IMR-90 (cell line): ENCODE measurements around the gene S100A16. TPM values are rescaled to one million over a fixed set of nuclear protein-coding genes. Genes with fewer than 3 reads are reported as not detected.

Experiments
- ATAC-seq: fragments of 200-7000 bp; cut with Tn5 transposase; 2 replicates; pipeline ENCODE4 v1.9.1; 2020; ENCODE audit warnings: low read depth, mild to moderate bottlenecking, moderate library complexity
- BruUV-seq: library from RNA; stranded (reverse); fragments of 400-500 nt; replicated peaks from 2 replicates; lab custom pipeline; 2021; lab: Mats Ljungman, UMichigan
- CTCF ChIA-PET: fragments of 300-600 bp; formaldehyde crosslinking; extraction: SDS; loops from one replicate; lab custom pipeline; 2021; ENCODE audit warnings: antibody characterized with exemption; lab: Yijun Ruan, JAX
- POLR2A ChIA-PET: fragments of 300-600 bp; sonication (Branson Sonifier 250); formaldehyde crosslinking; loops from one replicate; lab custom pipeline; 2022; ENCODE audit warnings: antibody characterized with exemption; ENCODE audit not compliant: unreplicated experiment; lab: Charles Lee
- DNase-seq: peaks from one replicate; pipeline ENCODE4 v3.0.0; 2013
- H2AFZ ChIP-seq: replicated peaks from 2 replicates; pipeline ENCODE3; 2013; ENCODE audit warnings: low read length, mild to moderate bottlenecking; ENCODE audit not compliant: poor library complexity
- H2AK5ac ChIP-seq: 2 replicates; pipeline ENCODE4 v1.6.1; 2013; ENCODE audit warnings: low read depth, low read length, inconsistent platforms
- H2AK9ac ChIP-seq: replicated peaks from 2 replicates; pipeline ENCODE3; 2013; ENCODE audit warnings: mild to moderate bottlenecking, low read depth, low read length, moderate library complexity; ENCODE audit not compliant: poor library complexity
- H2BK120ac ChIP-seq: 2 replicates; pipeline ENCODE4 v1.6.1; 2013; ENCODE audit warnings: low read depth, low read length, inconsistent platforms
- H2BK15ac ChIP-seq: 3 replicates; pipeline ENCODE4 v1.6.1; 2013; ENCODE audit warnings: low read depth, low read length, inconsistent platforms
- H2BK20ac ChIP-seq: 2 replicates; pipeline ENCODE4 v1.6.1; 2013; ENCODE audit warnings: low read depth, mild to moderate bottlenecking, inconsistent platforms, low read length, moderate library complexity
- H2BK5ac ChIP-seq: 2 replicates; pipeline ENCODE4 v1.6.1; 2013; ENCODE audit warnings: mild to moderate bottlenecking, low read depth, low read length, inconsistent platforms; ENCODE audit not compliant: poor library complexity, severe bottlenecking
- H3K14ac ChIP-seq: replicated peaks from 2 replicates; pipeline ENCODE4 v1.6.1; 2013; ENCODE audit warnings: low read depth, low read length, inconsistent platforms
- H3K18ac ChIP-seq: 2 replicates; pipeline ENCODE4 v1.6.1; 2013; ENCODE audit warnings: low read depth, low read length, control low read depth
- H3K23ac ChIP-seq: 2 replicates; pipeline ENCODE4 v1.6.1; 2013; ENCODE audit warnings: low read depth, low read length, inconsistent platforms
- H3K27ac ChIP-seq: 2 replicates; pipeline ENCODE4 v1.5.1; 2013; ENCODE audit warnings: mild to moderate bottlenecking, control low read depth, low read length; ENCODE audit not compliant: insufficient read depth
- H3K27me3 ChIP-seq: 2 replicates; pipeline ENCODE4 v1.6.1; 2013; ENCODE audit warnings: low read length; ENCODE audit not compliant: control insufficient read depth, insufficient read depth
- H3K36me3 ChIP-seq: 2 replicates; pipeline ENCODE4 v1.6.1; 2013; ENCODE audit warnings: low read length, mixed read lengths; ENCODE audit not compliant: control insufficient read depth, insufficient read depth
- H3K4ac ChIP-seq: 2 replicates; pipeline ENCODE4 v1.6.1; 2013; ENCODE audit warnings: low read depth, low read length, inconsistent platforms
- H3K4me1 ChIP-seq: 2 replicates; pipeline ENCODE4 v1.6.1; 2013; ENCODE audit warnings: low read length, mixed read lengths; ENCODE audit not compliant: control insufficient read depth, insufficient read depth
- H3K4me2 ChIP-seq: 2 replicates; pipeline ENCODE4 v1.6.1; 2013; ENCODE audit warnings: low read depth, mild to moderate bottlenecking, control low read depth, low read length, moderate library complexity
- H3K4me3 ChIP-seq: 2 replicates; pipeline ENCODE4 v1.5.1; 2013; ENCODE audit warnings: low read depth, mild to moderate bottlenecking, control low read depth, low read length, moderate library complexity; ENCODE audit not compliant: insufficient read depth
- H3K56ac ChIP-seq: 2 replicates; pipeline ENCODE4 v1.6.1; 2013; ENCODE audit warnings: low read length, inconsistent platforms; ENCODE audit not compliant: insufficient read depth; ENCODE audit errors: extremely low read depth
- H3K79me1 ChIP-seq, 2 experiments: 2 replicates each; pipeline ENCODE4 v1.6.1; 2013; ENCODE audit warnings: low read length in 2 of 2, inconsistent platforms in 1 of 2, low read depth in 1 of 2
- H3K9ac ChIP-seq: 2 replicates; pipeline ENCODE4 v1.6.1; 2013; ENCODE audit warnings: low read depth, low read length, control low read depth
- H3K9me1 ChIP-seq: 2 replicates; pipeline ENCODE4 v1.6.1; 2013; ENCODE audit warnings: low read length, inconsistent platforms; ENCODE audit not compliant: insufficient read depth
- H3K9me3 ChIP-seq: 2 replicates; pipeline ENCODE4 v1.6.1; 2013; ENCODE audit warnings: low read length; ENCODE audit not compliant: control insufficient read depth, insufficient read depth
- H4K20me1 ChIP-seq: 2 replicates; pipeline ENCODE4 v1.6.1; 2013; ENCODE audit warnings: low read length, inconsistent platforms; ENCODE audit not compliant: insufficient read depth
- H4K5ac ChIP-seq: 2 replicates; pipeline ENCODE4 v1.6.1; 2013; ENCODE audit warnings: mild to moderate bottlenecking, low read depth, low read length, control low read depth
- H4K8ac ChIP-seq, 2 experiments: 2 replicates each; pipeline ENCODE4 v1.6.1; 2013; ENCODE audit warnings: low read depth in 2 of 2, low read length in 2 of 2, control low read depth in 1 of 2, inconsistent platforms in 1 of 2
- H4K91ac ChIP-seq: 2 replicates; pipeline ENCODE4 v1.6.1; 2013; ENCODE audit warnings: low read depth, low read length, inconsistent platforms; ENCODE audit not compliant: insufficient read depth
- CEBPB ChIP-seq: IDR thresholded peaks from 2 replicates; pipeline ENCODE4 v1.6.1; 2012; ENCODE audit warnings: low read depth, low read length, improper control_type of control experiment
- CHD1 ChIP-seq: IDR thresholded peaks from 2 replicates; pipeline ENCODE4 v1.6.1; 2012; ENCODE audit warnings: low read depth, low read length, improper control_type of control experiment
- CTCF ChIP-seq: conservative IDR thresholded peaks from 2 replicates; pipeline ENCODE4 v1.5.1; 2012; ENCODE audit warnings: mild to moderate bottlenecking, low read depth, low read length, improper control_type of control experiment
- ELK1 ChIP-seq: fragments of 150-350 bp; IDR thresholded peaks from 2 replicates; pipeline ENCODE4 v1.6.1; 2016; ENCODE audit warnings: low read depth, mild to moderate bottlenecking, low read length, moderate library complexity, borderline replicate concordance
- MAFK ChIP-seq: IDR thresholded peaks from 2 replicates; pipeline ENCODE4 v1.6.1; 2012; ENCODE audit warnings: low read depth, low read length, improper control_type of control experiment
- MXI1 ChIP-seq: IDR thresholded peaks from 2 replicates; pipeline ENCODE4 v1.6.1; 2012; ENCODE audit warnings: low read depth, mild to moderate bottlenecking, low read length, moderate library complexity, borderline replicate concordance
- NFE2L2 ChIP-seq: fragments of 150-350 bp; IDR thresholded peaks from 2 replicates; pipeline ENCODE4 v1.6.1; 2016; ENCODE audit warnings: low read depth, mild to moderate bottlenecking, low read length
- POLR2A ChIP-seq: IDR thresholded peaks from 2 replicates; pipeline ENCODE4 v1.6.1; 2012; ENCODE audit warnings: mild to moderate bottlenecking, low read depth, low read length
- RAD21 ChIP-seq: IDR thresholded peaks from 2 replicates; pipeline ENCODE4 v1.6.1; 2012; ENCODE audit warnings: low read length, improper control_type of control experiment
- RFX5 ChIP-seq: IDR thresholded peaks from 2 replicates; pipeline ENCODE4 v1.8.0; 2012; ENCODE audit warnings: low read depth, mild to moderate bottlenecking, low read length, moderate library complexity
- SMC3 ChIP-seq: fragments of 150-350 bp; IDR thresholded peaks from 2 replicates; pipeline ENCODE4 v1.6.1; 2016; ENCODE audit warnings: low read depth, mild to moderate bottlenecking, antibody characterized with exemption, low read length, moderate library complexity
- USF2 ChIP-seq: fragments of 150-350 bp; IDR thresholded peaks from 2 replicates; pipeline ENCODE4 v1.6.1; 2017; ENCODE audit warnings: mild to moderate bottlenecking, antibody characterized with exemption, low read length, low read depth
- WGBS, 2 experiments: methylation state at CpG; one replicate each; pipeline versions ENCODE4 v1.1.5 to v1.1.7; 2013; ENCODE audit warnings: missing lambda C conversion rate in 2 of 2; ENCODE audit not compliant: insufficient read length in 1 of 2; ENCODE audit errors: extremely low coverage in 2 of 2; 5-methylcytosine and 5-hydroxymethylcytosine counted together
- dilution Hi-C: fragments of 300-500 bp; cut with HindIII; formaldehyde crosslinking; loops from one replicate; pipeline ENCODE4 v1.14.3; 2018; ENCODE audit warnings: low sequenced_read_pairs; ENCODE audit not compliant: unreplicated experiment
- in situ Hi-C: fragments of 300-500 bp; cut with MboI; formaldehyde crosslinking; loops from 3 replicates; pipeline ENCODE4 v1.14.3; 2019; ENCODE audit warnings: low sequenced_read_pairs, inconsistent platforms, mixed read lengths
- intact Hi-C: fragments of 100-400 bp; cut with micrococcal nuclease; formaldehyde crosslinking; loops from 2 replicates; pipeline ENCODE4 v1.10.0; 2022
- polyA plus RNA-seq, 3 experiments: library from polyadenylated mRNA; depleted of rRNA; stranded (reverse); fragments of >200 nt; gene quantifications; 2 replicates each; pipeline ENCODE4 v1.2.3, GENCODE V29; 2012; ENCODE audit warnings: low replicate concordance in 1 of 3
- total RNA-seq: library from RNA; depleted of rRNA; stranded (reverse); fragments of >200 nt; gene quantifications from 2 replicates; pipeline ENCODE4 v1.2.3, GENCODE V29; 2012

Gene S100A16
- total and polyA plus RNA-seq, 2 of the 4 experiments (the other 2 are of a cell fraction), result 201 to 515 TPM

GRCh38 chr1:153646672-153647345 is 33.9 kb upstream of the S100A16 start:
- no peak overlapping the region for H2BK15ac ChIP-seq
- H3K4me1 ChIP-seq, result no peaks in the 10 kb centered on the region
- H3K27ac ChIP-seq, result no peak overlapping the region
- in situ Hi-C loops (loop anchor here (10.0 kb wide), 1 partner anchor 132 kb away; no protein-coding TSS in a partner anchor), intact Hi-C loops (no loop called here), dilution Hi-C loops (no loop called here)
- peaks cover 7 to 40% of the 10 kb centered on the region in 2 experiments; a peak in 3 of 4 replicates for H3K79me1 ChIP-seq
- no peak overlapping the region for H3K4ac ChIP-seq
- no TSS peak for BruUV-seq
- DNase-seq (no peak), ATAC-seq (peak; percentile 16)
- H3K9me3 ChIP-seq, result no peaks in the 10 kb centered on the region
- no peak overlapping the region for H4K91ac ChIP-seq
- H2AK5ac ChIP-seq, result no peak overlapping the region
- no peak overlapping the region for H2BK5ac ChIP-seq
- H2BK20ac ChIP-seq, result no peak overlapping the region
- 100% methylated on average over 1 of the region's 5 CpGs; no CpG with 5 or more reads in 1 of the 2 experiments for WGBS, 2 experiments
- TF ChIP-seq CTCF (no peak), USF2 (no peak), POLR2A (no peak), CHD1 (no peak), MAFK (no peak), NFE2L2 (no peak), CEBPB (no peak), ELK1 (no peak), MXI1 (no peak), SMC3 (no peak), RFX5 (no peak), RAD21 (no peak)
- no peak overlapping the region for H3K4me2 ChIP-seq
- H4K5ac ChIP-seq, result no peak overlapping the region
- no peak overlapping the region for H3K23ac ChIP-seq
- H4K8ac ChIP-seq, result no peak overlapping the region
- H2BK120ac ChIP-seq, result no peak overlapping the region
- no peak overlapping the region for H3K56ac ChIP-seq
- POLR2A ChIA-PET, result interaction anchor here (0.5 kb wide), 1 partner anchor 311 kb away, joined by 4 read pairs; the partner anchor contains the start of gene CRTC2
- CTCF ChIA-PET, result interaction anchor here (0.8 kb wide), 1 partner anchor 136 kb away, joined by 5 read pairs; no protein-coding TSS in a partner anchor
- peaks cover 31% of the 10 kb centered on the region for H3K36me3 ChIP-seq
- no peak overlapping the region for H3K18ac ChIP-seq
- no peak overlapping the region for H2AFZ ChIP-seq
- H3K14ac ChIP-seq, result no peak overlapping the region
- no peak overlapping the region for H3K4me3 ChIP-seq
- H3K9ac ChIP-seq, result no peak overlapping the region
- H3K9me1 ChIP-seq, result peaks cover 6% of the 10 kb centered on the region
- peaks cover 4% of the 10 kb centered on the region for H4K20me1 ChIP-seq
- H3K27me3 ChIP-seq, result no peaks in the 10 kb centered on the region
- no peak overlapping the region for H2AK9ac ChIP-seq
